Measurements from ENCODE around the gene OSTM1. TPM values are rescaled to one million over a fixed set of nuclear protein-coding genes. Genes with fewer than 3 reads are reported as not detected.

OSTM1 gene
- total RNA-seq, 1 donor from 2014 or later, result 49.9 TPM

GRCh38 chr6:108071736-108072276, 2.7 kb downstream of the OSTM1 start:
- DNase-seq (ENCODE audit: extremely low spot score, unreplicated experiment), result no peak
- no peak for TF ChIP-seq CTCF (IDR thresholded peaks at IDR 0.05)
- no peaks in the 10 kb centered on the region for H3K9me3 Mint-ChIP-seq (ENCODE audit: unreplicated experiment)
- no peaks in the 10 kb centered on the region for H3K27me3 Mint-ChIP-seq (ENCODE audit: unreplicated experiment)
- H3K27ac Mint-ChIP-seq (ENCODE audit: unreplicated experiment), result no peak overlapping the region
- H3K4me1 Mint-ChIP-seq (ENCODE audit: unreplicated experiment), result peaks cover 21% of the 10 kb centered on the region
- H3K4me3 Mint-ChIP-seq (ENCODE audit: unreplicated experiment), result no peak overlapping the region
- H3K36me3 Mint-ChIP-seq (ENCODE audit: unreplicated experiment), result no peaks in the 10 kb centered on the region

GRCh38 chr6:108068618-108069017, 5.9 kb downstream of the OSTM1 start:
- H3K9me3 Mint-ChIP-seq (ENCODE audit: unreplicated experiment), result no peaks in the 10 kb centered on the region

GRCh38 chr6:108068182-108068581, 6.4 kb downstream of the OSTM1 start:
- no peak for TF ChIP-seq CTCF (IDR thresholded peaks at IDR 0.05)
- Mint-ChIP-seq H3K27me3 (ENCODE audit: unreplicated experiment) (no peaks in the 10 kb centered on the region), H3K9me3 (ENCODE audit: unreplicated experiment) (no peaks in the 10 kb centered on the region), H3K4me1 (ENCODE audit: unreplicated experiment) (peaks cover 4% of the 10 kb centered on the region), H3K27ac (ENCODE audit: unreplicated experiment) (no peak overlapping the region), H3K4me3 (ENCODE audit: unreplicated experiment) (no peak overlapping the region), H3K36me3 (ENCODE audit: unreplicated experiment) (peaks cover 9% of the 10 kb centered on the region)
- DNase-seq (ENCODE audit: extremely low spot score, unreplicated experiment), result no peak

More at GRCh38 chr6:108068618-108069017, 5.9 kb downstream of the OSTM1 start:
- no peak for DNase-seq (ENCODE audit: extremely low spot score, unreplicated experiment)
- no peak for TF ChIP-seq CTCF (IDR thresholded peaks at IDR 0.05)
- H3K4me1 Mint-ChIP-seq (ENCODE audit: unreplicated experiment), result peaks cover 8% of the 10 kb centered on the region
- H3K27me3 Mint-ChIP-seq (ENCODE audit: unreplicated experiment), result no peaks in the 10 kb centered on the region
- no peak overlapping the region for H3K27ac Mint-ChIP-seq (ENCODE audit: unreplicated experiment)
- peaks cover 5% of the 10 kb centered on the region for H3K36me3 Mint-ChIP-seq (ENCODE audit: unreplicated experiment)
- H3K4me3 Mint-ChIP-seq (ENCODE audit: unreplicated experiment), result no peak overlapping the region

DNA sequence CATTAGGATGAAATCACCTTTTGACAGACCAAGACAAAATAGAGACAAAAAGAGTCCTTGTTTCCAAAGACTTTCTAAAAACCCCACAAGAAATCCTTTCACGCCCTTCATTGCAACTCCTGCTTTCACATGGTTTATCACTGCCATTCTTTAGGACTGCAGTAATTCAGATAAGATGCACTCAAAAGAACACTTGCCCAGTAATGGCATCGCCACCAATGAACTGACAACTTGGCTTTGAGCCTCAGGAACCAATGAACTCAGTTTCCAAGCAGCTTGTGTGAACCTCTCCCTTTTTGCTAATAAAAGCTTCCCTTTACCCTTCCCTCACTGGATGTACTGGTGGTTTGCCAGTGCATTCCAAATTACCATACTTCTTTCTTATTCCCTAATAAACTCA, 21.8 kb downstream of the OSTM1 start:
- Mint-ChIP-seq H3K4me1 (ENCODE audit: unreplicated experiment) (no peaks in the 10 kb centered on the region), H3K36me3 (ENCODE audit: unreplicated experiment) (peaks cover 14% of the 10 kb centered on the region), H3K4me3 (ENCODE audit: unreplicated experiment) (no peak overlapping the region), H3K9me3 (ENCODE audit: unreplicated experiment) (no peaks in the 10 kb centered on the region), H3K27ac (ENCODE audit: unreplicated experiment) (no peak overlapping the region), H3K27me3 (ENCODE audit: unreplicated experiment) (no peaks in the 10 kb centered on the region)
- DNase-seq (ENCODE audit: extremely low spot score, unreplicated experiment), result no peak
- no peak for TF ChIP-seq CTCF (IDR thresholded peaks at IDR 0.05)

DNA sequence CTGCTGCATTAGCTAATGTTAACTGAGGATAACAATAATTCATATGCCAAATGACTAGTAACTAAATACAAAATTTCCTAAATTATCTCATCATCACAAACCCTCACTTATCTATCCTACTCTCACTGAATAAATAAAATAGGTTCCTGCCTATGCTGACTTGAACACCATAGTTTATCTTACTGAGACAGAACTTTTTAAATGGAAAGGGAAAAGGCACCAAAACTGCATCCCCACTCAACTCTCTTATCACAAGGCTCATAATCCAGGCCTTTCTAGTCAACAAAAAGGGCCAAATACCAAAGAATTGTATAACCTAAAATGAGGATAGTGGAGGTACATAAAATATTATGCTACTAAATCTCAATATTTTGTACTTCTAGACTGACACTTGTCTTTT, 23.1 kb downstream of the OSTM1 start:
- no peak overlapping the region for H3K4me3 Mint-ChIP-seq (ENCODE audit: unreplicated experiment)
- TF ChIP-seq CTCF (IDR thresholded peaks at IDR 0.05), result no peak
- no peaks in the 10 kb centered on the region for H3K27me3 Mint-ChIP-seq (ENCODE audit: unreplicated experiment)
- H3K36me3 Mint-ChIP-seq (ENCODE audit: unreplicated experiment), result peaks cover 23% of the 10 kb centered on the region
- DNase-seq (ENCODE audit: extremely low spot score, unreplicated experiment), result no peak
- no peak overlapping the region for H3K27ac Mint-ChIP-seq (ENCODE audit: unreplicated experiment)
- no peaks in the 10 kb centered on the region for H3K4me1 Mint-ChIP-seq (ENCODE audit: unreplicated experiment)
- H3K9me3 Mint-ChIP-seq (ENCODE audit: unreplicated experiment), result no peaks in the 10 kb centered on the region
